ENCODE data around the gene LAMTOR4.

LAMTOR4 gene

DNA sequence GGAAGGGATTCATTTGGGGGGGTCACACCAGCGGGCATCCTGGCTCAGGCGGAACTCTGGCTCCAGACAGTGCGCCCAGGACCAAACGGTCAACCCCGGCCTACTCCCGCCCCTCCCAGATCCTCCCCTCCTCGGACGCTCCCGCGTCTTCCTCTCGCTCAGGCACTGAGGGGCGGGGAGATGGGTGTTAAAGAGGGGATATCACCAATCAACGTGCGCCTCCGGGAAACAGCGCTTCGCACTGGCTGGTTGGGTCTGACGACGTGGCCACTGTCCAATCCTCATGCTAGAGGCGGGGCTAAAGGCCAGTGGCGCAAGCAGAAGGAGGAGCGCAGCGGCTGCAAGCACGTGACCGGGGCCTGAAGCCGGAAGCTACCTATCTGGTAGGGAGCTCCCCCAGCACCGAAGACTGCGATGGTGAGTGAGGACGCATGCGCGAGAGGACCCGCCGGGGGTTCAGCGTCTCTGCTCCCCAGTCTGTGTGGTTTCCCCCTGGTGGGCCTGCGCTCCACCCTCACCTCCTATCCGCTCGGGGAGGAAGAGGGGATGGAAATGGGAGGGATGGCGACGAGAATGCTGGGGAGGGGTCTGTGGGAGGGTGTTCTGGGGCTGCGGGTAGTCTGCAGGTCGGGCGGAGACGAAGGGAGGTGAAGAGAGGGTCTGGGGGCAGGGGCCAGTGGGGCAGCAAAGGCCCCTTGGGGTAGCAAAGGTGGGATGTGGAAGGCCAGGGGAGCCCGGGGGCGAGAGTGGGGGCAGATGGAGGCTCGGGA, at the start of gene LAMTOR4:
Gene LAMTOR4, plus strand, starts transcription at position 360 of the 770 bp plus-strand sequence. Its CDS starts 55 bp downstream, at position 415.
- Mint-ChIP-seq H3K4me1 (ENCODE audit: low read depth) (peaks cover 51% of the 10 kb centered on the region), H3K4me3 (peak within 1 kb of the TSS; percentile 99), H3K36me3 (ENCODE audit: low read depth) (peaks cover 50% of the 10 kb centered on the region), H3K9me3 (no peaks in the 10 kb centered on the region), H3K27ac (peak within 1 kb of the TSS; percentile 98), H3K27me3 (no peaks in the 10 kb centered on the region)
- intact Hi-C loops (cut with micrococcal nuclease): loop anchor here (1.0 kb wide), 2 partner anchors 10 to 29 kb away; partner anchors contain the start of genes GPC2, STAG3 and TRAPPC14

DNA sequence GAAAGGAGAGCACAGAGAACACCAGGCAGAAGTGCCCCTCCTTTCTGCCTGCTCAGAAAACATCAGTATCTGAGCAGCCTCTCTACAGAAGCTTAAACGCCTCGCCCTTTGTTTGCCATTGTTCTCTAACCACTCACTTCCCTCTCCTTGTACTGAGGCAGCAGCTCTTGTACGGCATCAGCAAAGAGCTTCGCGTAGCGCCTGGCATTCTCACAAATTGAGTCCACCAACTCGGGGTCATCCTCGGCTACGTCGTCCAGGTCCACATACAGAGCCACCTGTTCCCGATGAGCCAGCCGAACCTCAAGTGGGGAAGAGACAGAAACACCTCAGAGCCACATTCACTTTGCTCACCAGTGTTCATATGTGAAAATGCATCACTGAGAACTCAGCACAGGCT, 49.3 kb upstream of the LAMTOR4 start:
- intact Hi-C loops (cut with micrococcal nuclease): no loop called here
- Mint-ChIP-seq H3K27ac (peak overlapping the region; percentile 98), H3K27me3 (no peaks in the 10 kb centered on the region), H3K36me3 (ENCODE audit: low read depth) (peaks cover 83% of the 10 kb centered on the region), H3K4me3 (peak overlapping the region; percentile 93), H3K9me3 (no peaks in the 10 kb centered on the region), H3K4me1 (ENCODE audit: low read depth) (peaks cover 41% of the 10 kb centered on the region)

DNA sequence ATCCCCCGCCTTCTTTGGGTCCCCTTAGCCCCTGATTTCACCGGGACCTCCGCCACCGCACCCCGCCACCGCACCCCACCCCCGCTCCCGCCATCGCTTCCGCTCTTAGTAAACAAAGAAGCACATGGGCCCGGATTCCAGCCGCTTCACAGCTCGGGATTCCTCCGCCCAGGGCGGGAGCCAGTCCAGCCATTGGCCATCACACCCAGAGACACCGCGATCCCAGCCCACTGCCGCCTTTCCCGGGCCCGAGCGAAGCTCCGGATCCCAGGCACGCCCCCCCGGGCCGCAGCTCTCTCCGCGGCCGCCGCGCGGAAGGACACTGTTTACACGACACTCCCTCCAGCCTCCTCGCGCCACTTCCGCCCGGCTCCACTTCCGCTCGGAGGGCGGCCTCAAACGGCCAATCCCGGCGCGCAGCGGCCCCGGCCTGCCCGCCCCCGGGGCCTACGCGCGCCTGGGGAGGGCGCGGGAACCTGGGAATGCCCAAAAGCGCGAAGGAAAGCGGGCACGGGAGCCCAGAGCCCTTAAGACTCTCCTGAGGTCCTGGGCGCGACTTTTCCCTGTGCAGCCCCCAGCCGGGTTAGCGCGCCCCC, 48.2 kb upstream of the LAMTOR4 start:
- Mint-ChIP-seq H3K4me1 (ENCODE audit: low read depth) (peaks cover 37% of the 10 kb centered on the region), H3K27ac (peak overlapping the region; percentile 98), H3K36me3 (ENCODE audit: low read depth) (peaks cover 83% of the 10 kb centered on the region), H3K9me3 (no peaks in the 10 kb centered on the region), H3K4me3 (peak overlapping the region; percentile 93), H3K27me3 (no peaks in the 10 kb centered on the region)
- intact Hi-C loops (cut with micrococcal nuclease): loop anchor here (2.0 kb wide), 3 partner anchors 18 to 26 kb away; partner anchors contain the start of genes CNPY4, MBLAC1, TAF6 and ZNF3

DNA sequence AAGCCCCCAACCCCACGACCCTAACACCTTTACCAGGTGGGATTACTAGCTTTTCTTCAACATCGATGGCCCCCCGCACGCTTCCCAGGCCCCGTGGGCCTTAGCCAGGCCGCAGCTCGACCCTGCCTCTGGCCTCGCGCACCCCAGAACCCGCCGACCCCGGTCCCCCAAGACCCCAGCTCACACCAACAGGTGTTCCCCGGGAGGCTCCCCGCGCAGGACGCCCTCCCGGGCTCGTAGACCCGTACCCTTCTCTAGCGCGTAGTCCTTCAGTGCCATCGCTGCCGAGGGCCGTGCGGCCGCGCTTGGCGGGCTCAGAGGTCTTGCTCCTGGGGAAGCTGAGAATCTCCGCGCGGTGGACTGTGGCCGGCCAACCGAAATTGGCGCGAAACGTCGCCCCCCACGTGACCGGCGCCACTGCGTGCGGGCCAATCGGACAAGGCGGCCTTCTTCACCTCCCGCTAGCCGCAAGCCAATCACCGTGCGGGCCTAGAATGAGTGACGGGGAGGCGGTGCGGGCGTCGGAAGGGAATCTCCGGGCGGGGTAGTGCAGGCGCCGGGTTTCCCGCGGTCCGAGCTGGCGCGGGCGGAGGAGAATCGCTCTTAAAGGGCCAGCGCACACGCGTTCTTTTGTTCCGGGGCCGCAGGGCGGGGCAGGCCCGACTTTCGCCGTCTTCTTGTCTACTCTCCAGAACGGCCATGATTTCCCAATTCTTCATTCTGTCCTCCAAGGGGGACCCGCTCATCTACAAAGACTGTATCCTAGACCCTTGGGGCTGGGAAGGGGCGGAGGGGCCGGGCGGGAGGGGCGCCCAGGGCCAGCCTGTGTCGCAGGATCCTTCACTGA, 47.5 kb upstream of the LAMTOR4 start, which contains the start of the genes AP4M1 and MCM7:
Gene AP4M1, plus strand, starts transcription at position 628 of the 847 bp plus-strand sequence. Its CDS starts 72 bp downstream, at position 700.
Gene MCM7, minus strand, starts transcription at position 382 of the 847 bp plus-strand sequence. Its CDS starts 103 bp downstream, at position 279.
- intact Hi-C loops (cut with micrococcal nuclease): loop anchor here (2.0 kb wide), 3 partner anchors 18 to 26 kb away; partner anchors contain the start of genes CNPY4, MBLAC1, TAF6 and ZNF3

DNA sequence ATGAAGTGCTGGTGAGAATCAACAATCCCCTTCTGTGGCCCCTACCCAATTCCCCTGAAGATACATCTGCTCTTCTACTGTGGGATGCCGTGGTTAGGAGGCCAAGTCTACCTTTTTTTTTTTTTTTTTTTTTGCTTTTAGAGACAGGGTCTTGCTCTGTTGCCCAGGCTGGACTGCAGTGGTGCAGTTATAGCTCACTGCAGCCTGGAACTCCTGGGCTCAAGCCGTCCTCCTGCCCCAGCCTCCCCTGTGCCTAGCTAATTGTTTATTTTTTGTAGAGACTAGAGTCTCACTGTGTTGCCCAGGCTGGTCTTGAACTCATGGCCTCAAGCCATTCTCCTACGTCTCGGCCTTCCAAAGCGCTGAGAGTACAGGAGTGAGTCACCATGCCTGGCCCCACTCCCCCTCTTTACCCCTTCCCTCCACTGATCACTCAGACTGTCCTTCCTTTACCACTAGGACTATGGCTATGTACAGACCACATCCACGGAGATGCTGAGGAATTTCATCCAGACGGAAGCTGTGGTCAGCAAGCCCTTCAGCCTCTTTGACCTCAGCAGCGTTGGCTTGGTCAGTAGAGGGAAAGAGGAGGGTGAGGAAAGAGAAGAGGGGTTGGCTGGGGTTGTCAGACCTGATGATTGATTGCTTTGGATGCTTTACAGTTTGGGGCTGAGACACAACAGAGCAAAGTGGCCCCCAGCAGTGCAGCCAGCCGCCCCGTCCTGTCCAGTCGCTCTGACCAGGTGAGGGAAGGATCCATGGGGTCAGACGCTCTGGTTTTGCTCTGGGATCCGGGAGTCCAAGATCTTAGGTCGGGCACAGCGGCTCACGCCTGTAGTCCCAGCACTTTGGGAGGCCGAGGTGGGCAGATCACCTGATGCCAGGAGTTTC, 45.5 kb upstream of the LAMTOR4 start:
- Mint-ChIP-seq H3K27me3 (no peaks in the 10 kb centered on the region), H3K4me3 (no peak overlapping the region), H3K9me3 (no peaks in the 10 kb centered on the region), H3K4me1 (ENCODE audit: low read depth) (peaks cover 40% of the 10 kb centered on the region), H3K36me3 (ENCODE audit: low read depth) (peaks cover 83% of the 10 kb centered on the region), H3K27ac (no peak overlapping the region)
- intact Hi-C loops (cut with micrococcal nuclease): no loop called here

More for the DNA sequence above, 47.5 kb upstream of the LAMTOR4 start, which contains the start of the genes AP4M1 and MCM7:
- Mint-ChIP-seq H3K9me3 (no peaks in the 10 kb centered on the region), H3K4me3 (peak within 1 kb of the TSS; percentile 93), H3K36me3 (ENCODE audit: low read depth) (peaks cover 83% of the 10 kb centered on the region), H3K27me3 (no peaks in the 10 kb centered on the region), H3K4me1 (ENCODE audit: low read depth) (peaks cover 30% of the 10 kb centered on the region), H3K27ac (peak within 1 kb of the TSS; percentile 98)

DNA sequence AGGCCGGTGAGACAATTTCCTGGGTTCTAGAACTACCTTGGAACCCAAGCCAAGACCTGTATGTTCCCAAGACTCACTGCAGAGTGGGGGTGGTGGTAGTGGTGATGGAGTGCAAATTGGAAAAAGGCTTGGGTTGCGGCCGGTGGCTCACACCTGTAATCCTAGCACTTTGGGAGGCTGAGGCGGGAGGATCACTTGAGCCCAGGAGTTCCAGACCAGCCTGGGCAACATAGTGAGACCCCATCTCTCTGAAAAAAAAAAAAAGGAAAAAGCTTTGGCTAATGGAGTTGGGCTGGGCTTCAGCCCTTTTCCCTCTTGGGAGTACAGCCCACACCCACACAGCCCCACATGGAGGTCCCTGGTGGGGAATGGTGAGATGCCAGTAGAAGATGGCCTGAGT, 43.2 kb upstream of the LAMTOR4 start:
- Mint-ChIP-seq H3K4me3 (no peak overlapping the region), H3K27ac (no peak overlapping the region), H3K27me3 (no peaks in the 10 kb centered on the region), H3K9me3 (no peaks in the 10 kb centered on the region), H3K36me3 (ENCODE audit: low read depth) (peaks cover 87% of the 10 kb centered on the region), H3K4me1 (ENCODE audit: low read depth) (peaks cover 20% of the 10 kb centered on the region)
- intact Hi-C loops (cut with micrococcal nuclease): no loop called here

DNA sequence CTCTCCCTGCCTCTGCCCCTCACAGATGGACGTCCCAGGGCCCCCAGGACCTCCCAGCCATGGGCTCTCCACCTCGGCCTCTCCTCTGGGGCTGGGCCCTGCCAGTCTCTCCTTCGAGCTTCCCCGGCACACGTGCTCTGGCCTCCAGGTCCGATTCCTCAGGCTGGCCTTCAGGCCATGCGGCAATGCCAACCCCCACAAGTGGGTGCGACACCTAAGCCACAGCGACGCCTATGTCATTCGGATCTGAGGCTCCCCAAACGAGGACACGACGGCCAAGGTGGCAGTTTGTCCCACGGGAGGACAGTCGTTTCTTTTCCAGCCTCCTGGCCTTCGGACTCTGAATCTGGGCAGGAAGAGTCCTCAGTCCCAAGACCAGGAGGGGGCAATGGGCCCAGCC, 42.1 kb upstream of the LAMTOR4 start:
- peaks cover 20% of the 10 kb centered on the region for H3K4me1 Mint-ChIP-seq (ENCODE audit: low read depth)
- no peaks in the 10 kb centered on the region for H3K9me3 Mint-ChIP-seq
- H3K27ac Mint-ChIP-seq: peak overlapping the region; percentile 15
- no peak overlapping the region for H3K4me3 Mint-ChIP-seq
- peaks cover 90% of the 10 kb centered on the region for H3K36me3 Mint-ChIP-seq (ENCODE audit: low read depth)
- no peaks in the 10 kb centered on the region for H3K27me3 Mint-ChIP-seq
- intact Hi-C loops (cut with micrococcal nuclease): no loop called here

DNA sequence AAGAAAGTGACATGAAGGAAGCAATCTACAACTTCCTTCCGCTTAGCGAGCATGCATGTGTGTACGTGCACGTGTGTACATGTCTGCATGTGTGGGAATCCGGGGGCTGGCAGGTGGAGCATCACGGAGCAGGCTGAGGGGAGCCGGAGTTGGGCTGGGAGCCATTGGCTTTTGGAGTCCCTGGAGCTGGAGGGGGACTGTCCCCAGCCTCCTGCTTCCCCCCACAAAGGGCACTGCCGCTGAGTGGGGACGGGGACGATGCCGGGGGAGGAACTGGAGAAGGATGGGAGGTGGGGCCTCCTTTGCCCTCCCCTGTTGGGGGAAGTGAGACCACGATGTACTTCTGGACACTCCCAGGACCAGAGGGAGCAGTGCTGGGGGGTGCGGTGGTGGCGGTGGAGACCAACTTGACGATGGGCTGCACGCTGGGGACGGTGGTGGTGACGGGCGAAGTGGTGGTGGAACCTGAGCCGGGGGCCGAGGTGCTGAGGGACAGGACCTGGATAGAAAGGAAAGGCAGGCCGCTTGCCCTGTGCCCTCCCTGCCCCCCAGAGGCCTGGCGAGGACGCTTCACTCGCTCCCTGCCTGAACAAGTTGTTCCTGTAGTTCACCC, 41.5 kb upstream of the LAMTOR4 start:
- intact Hi-C loops (cut with micrococcal nuclease): no loop called here
- peaks cover 20% of the 10 kb centered on the region for H3K4me1 Mint-ChIP-seq (ENCODE audit: low read depth)
- no peaks in the 10 kb centered on the region for H3K27me3 Mint-ChIP-seq
- H3K4me3 Mint-ChIP-seq: no peak overlapping the region
- H3K27ac Mint-ChIP-seq: no peak overlapping the region
- no peaks in the 10 kb centered on the region for H3K9me3 Mint-ChIP-seq
- H3K36me3 Mint-ChIP-seq (ENCODE audit: low read depth): peaks cover 93% of the 10 kb centered on the region

DNA sequence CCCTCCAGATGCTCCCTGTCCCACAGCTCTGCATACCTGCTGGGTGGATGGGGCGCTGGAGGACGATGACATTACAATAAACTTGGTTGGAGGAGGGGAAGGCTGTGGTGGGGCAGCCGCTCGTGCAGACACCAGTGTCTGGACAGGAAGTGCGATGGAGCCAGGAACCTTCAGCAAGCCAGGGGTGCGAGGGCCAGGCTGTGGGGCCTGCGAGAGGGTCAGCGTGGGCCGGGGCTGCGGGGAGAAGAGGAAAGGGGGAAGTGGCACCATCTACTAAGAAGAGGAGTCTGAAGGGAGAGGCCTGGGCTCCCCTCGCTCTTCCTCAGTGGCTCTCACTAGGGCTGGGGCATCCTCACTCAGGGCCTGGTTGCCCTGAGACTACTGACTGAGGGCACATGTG, 40.8 kb upstream of the LAMTOR4 start:
- Mint-ChIP-seq H3K4me3 (no peak overlapping the region), H3K27me3 (no peaks in the 10 kb centered on the region), H3K27ac (no peak overlapping the region), H3K36me3 (ENCODE audit: low read depth) (peaks cover 100% of the 10 kb centered on the region), H3K9me3 (no peaks in the 10 kb centered on the region), H3K4me1 (ENCODE audit: low read depth) (peaks cover 19% of the 10 kb centered on the region)
- intact Hi-C loops (cut with micrococcal nuclease): no loop called here

DNA sequence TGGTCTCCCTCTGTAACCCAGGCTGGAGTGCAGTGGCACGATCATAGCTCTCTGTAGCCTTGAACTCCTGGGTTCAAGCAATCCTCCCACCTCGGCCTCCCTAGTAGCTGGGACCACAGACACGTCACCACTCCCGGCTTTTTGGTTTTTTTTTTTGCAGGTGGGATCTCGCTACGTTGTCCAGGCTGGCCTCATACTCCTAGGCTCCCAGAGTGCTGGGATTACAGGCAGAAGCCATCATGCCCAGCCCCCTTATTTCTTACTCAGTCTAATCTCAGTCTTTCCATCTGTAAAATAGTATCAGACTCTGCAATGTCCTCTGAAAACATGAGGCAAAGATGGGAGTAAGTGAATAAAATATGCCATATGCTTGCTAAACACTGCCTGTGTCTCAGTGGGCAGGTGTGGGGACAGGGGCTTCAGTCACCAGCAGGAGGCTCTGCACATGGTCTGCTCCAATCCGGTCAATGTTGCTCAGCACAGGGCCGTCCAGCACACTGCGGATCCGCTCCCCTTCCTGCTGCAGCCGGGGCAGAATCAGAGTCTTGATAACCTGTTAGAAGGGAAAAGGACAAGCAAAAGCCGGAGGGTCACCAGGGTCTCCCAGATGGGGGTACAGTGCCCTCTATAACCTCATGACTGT, 39.1 kb upstream of the LAMTOR4 start:
- H3K4me1 Mint-ChIP-seq (ENCODE audit: low read depth): peaks cover 26% of the 10 kb centered on the region
- intact Hi-C loops (cut with micrococcal nuclease): no loop called here
- peaks cover 100% of the 10 kb centered on the region for H3K36me3 Mint-ChIP-seq (ENCODE audit: low read depth)
- H3K27me3 Mint-ChIP-seq: no peaks in the 10 kb centered on the region
- H3K4me3 Mint-ChIP-seq: no peak overlapping the region
- no peak overlapping the region for H3K27ac Mint-ChIP-seq
- H3K9me3 Mint-ChIP-seq: no peaks in the 10 kb centered on the region

DNA sequence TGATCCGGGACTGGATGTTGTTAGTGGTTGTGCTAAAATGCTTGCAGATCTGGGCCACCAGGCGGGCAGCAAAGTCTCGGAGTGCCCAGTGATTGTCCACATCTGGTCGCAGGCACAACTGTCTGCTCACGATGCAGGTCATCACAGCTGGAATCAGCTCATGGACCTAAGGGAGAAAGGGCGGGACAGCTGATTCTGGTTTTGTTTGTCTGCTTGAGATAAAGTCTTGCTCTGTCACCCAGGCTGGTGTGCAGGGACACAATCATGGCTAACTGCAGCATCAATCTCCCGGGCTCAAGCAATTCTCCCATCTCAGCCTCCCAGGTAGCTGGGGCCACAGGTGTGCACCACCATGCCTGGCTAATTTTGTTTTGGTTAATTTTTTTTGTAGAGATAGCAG, 37.6 kb upstream of the LAMTOR4 start:
- Mint-ChIP-seq H3K36me3 (ENCODE audit: low read depth) (peaks cover 96% of the 10 kb centered on the region), H3K9me3 (no peaks in the 10 kb centered on the region), H3K27me3 (no peaks in the 10 kb centered on the region), H3K4me3 (no peak overlapping the region), H3K27ac (no peak overlapping the region), H3K4me1 (ENCODE audit: low read depth) (peaks cover 26% of the 10 kb centered on the region)
- intact Hi-C loops (cut with micrococcal nuclease): no loop called here

DNA sequence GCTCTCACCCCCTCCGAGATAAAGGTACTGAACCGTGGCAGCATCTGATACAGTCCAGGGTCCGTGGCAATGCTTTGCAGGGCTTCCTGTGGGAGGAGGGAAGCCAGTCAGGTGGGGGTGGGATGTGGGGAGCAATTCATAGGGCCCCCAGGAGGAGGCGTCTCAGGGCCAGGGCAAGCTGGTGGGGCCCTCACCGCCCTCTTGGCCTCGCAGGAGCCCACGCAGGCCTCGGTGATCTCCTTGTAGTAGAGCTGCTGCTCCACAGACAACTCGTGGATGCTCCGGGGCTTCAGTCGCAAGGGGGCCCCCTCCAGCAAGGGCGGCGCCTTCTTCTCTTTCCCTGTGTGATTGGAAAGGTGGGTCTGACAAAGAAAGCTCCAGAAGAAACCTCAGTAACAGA, 36.8 kb upstream of the LAMTOR4 start:
- intact Hi-C loops (cut with micrococcal nuclease): no loop called here
- peaks cover 88% of the 10 kb centered on the region for H3K36me3 Mint-ChIP-seq (ENCODE audit: low read depth)
- no peak overlapping the region for H3K27ac Mint-ChIP-seq
- H3K27me3 Mint-ChIP-seq: no peaks in the 10 kb centered on the region
- no peaks in the 10 kb centered on the region for H3K9me3 Mint-ChIP-seq
- no peak overlapping the region for H3K4me3 Mint-ChIP-seq
- peaks cover 27% of the 10 kb centered on the region for H3K4me1 Mint-ChIP-seq (ENCODE audit: low read depth)
